ENCODE results near the gene ZMIZ1.

ZMIZ1 gene

DNA sequence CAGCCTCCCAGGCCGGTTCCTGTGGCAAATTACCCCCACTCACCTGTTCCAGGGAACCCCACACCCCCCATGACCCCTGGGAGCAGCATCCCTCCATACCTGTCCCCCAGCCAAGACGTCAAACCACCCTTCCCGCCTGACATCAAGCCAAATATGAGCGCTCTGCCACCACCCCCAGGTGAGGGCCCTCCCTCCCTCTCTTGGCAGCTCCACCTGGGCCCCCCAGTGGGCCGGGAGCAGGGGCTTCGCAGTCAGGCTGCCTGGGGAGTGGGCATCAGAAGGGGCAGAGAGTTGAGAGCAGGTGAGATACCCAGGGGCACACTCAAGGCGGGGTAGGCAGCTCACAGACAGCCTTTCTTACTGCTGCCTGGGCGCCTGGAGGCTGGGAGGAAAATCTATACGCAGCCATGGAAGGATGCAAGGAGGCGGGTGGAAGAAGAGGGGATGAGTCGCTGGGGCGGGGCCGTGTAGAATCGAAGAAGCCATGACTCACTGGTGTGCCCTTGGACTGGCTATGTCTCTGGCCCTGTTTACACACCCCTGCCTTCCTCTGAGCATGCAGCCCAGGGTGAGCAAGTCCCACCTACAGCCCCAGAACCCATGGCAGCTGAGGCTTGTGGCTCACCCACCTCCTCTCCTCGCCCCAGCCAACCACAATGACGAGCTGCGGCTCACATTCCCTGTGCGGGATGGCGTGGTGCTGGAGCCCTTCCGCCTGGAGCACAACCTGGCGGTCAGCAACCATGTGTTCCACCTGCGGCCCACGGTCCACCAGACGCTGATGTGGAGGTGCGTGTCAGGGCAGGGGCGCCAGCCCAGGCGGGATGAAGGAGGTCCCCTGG lies 229.9 kb downstream of the ZMIZ1 start:
- DNase-seq, result peak; percentile 93

GRCh38 chr10:79299397-79300241 lies 230.9 kb downstream of the ZMIZ1 start:
- DNase-seq, result peak; percentile 57

DNA sequence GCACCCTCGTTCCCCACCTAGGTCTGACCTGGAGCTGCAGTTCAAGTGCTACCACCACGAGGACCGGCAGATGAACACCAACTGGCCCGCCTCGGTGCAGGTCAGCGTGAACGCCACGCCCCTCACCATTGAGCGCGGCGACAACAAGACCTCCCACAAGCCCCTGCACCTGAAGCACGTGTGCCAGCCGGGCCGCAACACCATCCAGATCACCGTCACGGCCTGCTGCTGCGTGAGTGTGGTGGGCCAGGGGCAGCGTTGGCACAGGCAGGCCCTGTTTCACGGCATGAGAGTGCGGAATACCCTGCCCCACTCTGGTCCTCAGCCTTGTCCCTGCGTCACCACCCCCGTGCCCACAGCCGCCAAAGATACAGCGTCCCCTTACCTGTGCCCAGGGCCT lies 231.9 kb downstream of the ZMIZ1 start:
- no peak for DNase-seq

DNA sequence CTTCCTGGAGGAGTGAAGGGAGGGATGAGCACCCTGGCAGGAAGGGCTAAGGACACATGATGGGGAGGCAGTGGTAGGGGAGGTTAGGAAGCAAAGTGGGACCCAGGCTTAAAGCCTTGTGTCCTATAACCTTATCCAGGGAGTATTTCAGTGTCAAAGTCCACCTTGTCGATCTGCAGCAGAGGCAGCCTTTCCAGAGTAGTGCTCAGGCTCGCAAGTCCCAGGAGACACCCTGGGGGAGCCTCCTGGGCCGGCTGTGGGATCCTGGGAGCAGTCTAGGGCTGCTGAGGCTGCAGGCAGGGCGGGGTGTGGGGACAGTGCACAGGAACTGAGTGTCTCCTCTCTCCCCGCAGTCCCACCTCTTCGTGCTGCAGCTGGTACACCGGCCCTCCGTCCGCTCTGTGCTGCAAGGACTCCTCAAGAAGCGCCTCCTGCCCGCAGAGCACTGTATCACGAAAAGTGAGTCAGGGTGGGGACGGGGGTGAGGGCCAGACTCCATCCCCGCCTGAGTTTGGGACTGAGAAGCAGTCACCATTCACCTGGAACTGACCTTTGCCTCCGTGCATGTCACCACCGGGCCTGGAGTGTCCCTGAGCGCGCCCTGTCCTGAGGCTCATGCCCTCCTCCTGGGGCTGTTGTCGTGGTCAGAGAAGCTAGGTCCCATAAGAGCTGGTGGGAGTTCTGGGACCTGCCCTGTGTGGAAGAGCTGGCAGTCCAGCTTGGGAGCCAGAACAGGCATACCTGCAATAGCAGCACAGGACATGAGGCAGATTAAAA lies 233.2 kb downstream of the ZMIZ1 start:
- no peak for DNase-seq

GRCh38 chr10:79303631-79304478 lies 235.1 kb downstream of the ZMIZ1 start:
- no peak for DNase-seq

DNA sequence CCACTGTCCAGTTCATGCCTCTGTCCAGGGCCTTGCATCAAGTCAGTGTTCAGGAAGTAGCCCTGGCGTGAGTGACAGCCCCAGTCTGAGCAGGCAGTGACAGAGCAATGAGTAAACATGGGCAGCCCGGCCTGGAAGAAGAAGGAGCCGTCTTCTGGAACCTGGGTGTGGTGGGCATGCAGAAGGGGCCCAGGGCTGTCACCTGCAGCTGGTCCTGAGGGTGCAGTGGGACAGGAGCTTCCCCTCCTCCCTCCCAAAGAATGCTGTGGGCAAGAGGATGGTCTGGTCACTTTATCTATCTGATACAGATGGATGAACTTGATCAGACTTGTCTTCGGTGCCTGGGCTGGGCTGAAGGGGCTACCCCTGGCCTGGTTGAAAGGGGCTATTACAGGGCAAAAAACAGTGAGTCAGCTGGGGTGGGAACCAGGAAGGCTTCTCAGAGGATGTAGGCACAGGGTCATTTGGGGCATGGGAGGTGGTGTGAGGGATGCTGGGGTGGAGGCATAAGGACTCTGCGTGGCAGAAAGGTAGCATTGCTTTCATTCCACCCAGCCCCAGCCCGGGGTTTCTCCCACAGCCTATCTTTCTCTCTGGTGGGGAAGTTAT lies 235.8 kb downstream of the ZMIZ1 start:
- DNase-seq, result no peak

DNA sequence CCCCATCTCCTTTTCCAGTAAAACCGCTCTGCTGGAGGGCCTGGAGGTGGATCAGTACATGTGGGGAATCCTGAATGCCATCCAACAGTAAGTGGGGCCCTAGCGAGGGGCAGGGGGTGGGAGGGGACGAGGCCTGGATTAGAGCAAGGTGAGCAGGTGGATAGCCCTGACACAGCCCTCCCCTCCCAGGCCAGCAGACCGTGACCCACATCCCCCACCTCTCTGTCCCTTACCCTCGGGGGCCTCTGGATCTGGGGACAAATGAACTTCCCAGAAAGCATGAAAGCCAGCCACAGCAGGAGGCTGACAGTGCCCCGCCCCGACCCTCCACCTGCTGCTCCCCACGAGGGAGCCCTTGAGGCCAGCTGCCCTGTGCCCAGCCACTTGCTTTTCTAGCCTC lies 236.7 kb downstream of the ZMIZ1 start:
- DNase-seq, result no peak

- no peak for DNase-seq
Measured at GRCh38 chr10:79305988-79306387, 237.2 kb downstream of the ZMIZ1 start.

DNA sequence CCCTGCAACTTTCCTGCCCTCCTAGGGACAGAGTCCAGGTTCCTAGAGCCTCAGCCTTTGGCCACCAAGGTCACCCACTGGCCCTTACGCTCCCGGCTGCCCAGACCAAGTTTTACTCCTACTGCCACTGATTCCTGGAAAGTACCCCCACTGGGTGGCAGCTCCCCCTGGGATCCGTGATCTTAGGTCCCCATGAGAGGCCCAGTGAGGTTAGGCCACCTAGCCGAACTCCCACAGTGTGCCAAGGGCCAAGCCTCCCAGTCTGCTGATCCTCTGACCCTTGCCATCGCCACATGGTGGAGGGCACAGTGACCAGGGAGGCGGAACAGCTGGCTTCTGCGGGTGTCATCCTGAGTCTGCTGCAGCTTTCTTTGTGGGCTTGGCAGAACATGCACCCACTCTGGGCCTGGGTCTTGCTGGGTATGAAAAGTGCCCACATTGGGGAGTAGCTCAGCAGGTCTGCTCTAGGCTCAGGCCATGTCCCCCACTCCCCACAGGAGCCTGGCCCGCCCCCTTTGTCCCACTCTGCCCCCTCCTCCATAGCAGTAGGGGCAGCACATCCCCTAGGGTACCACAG lies 238.0 kb downstream of the ZMIZ1 start:
- no peak for DNase-seq

- no peak for DNase-seq
Measured at GRCh38 chr10:79308016-79308415, 239.2 kb downstream of the ZMIZ1 start.

GRCh38 chr10:79308969-79309665 lies 240.4 kb downstream of the ZMIZ1 start:
- no peak for DNase-seq

GRCh38 chr10:79310200-79310865 lies 241.6 kb downstream of the ZMIZ1 start:
- DNase-seq, result no peak

DNA sequence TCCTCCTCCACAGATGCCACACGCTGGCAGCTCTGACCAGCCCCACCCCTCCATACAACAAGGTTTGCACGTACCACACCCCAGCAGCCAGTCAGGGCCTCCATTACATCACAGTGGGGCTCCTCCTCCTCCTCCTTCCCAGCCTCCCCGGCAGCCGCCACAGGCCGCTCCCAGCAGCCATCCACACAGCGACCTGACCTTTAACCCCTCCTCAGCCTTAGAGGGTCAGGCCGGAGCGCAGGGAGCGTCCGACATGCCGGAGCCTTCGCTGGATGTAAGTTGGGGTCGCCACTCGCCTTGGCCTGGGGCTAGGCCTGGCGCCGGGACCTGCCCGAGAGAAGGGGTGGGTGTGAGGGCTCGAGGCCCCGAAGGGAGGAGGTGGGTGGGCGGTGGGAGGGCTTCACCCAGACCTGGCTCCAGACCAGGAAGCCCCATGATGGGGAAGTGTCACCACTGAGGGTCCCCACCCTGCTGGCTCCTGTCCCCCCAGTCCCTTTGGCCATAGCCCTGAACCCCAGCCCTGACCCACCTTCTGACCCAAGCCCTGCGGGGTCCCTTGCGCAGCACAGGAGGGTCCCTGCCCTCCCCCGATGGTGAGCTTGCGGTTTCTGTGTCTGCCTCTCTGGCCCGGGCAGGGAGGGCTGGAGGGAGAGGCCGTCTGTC lies 242.3 kb downstream of the ZMIZ1 start:
- DNase-seq, result no peak

DNA sequence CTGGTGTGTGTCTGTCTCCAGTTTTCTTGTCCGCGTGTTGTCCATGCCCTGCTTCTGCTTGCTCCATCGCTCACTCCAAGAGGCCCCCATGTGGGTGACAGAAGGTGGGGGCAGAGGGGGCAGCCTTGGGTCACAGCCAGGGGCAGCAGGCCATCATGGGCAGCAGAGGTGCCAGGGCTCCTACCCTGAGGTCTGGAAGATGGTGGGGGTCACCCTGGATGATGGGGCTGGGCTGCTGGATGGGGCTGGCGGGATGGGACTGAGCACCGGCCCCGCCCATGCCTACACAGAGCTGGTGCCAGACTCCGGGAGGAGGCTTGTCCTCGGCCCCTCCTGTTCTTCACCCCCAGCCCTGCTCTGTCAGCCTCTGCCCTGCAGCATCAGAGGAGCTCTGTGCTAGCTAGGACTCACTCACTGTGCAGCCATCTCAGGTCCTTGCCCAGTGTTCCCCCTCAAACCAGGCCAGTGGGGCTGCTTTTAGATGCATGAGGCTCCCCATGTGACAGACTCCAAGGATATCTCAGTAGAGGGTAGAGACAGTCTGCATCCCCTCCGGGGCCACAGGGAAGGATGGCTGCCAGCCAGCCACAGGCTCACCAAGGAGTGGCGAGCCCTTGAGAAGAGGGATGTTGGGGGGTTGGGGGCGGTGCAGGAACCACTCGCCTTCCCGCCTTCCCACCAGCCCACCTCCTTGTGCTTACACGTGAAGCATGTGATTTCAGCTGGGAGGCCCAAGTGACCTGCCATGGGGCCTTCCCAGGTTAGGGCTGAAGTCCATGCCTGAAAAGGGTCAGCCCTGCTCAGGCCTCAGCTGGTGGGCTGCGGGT lies 243.0 kb downstream of the ZMIZ1 start:
- DNase-seq, result no peak

- DNase-seq, result no peak
Measured at GRCh38 chr10:79312601-79313187, 243.9 kb downstream of the ZMIZ1 start.

DNA sequence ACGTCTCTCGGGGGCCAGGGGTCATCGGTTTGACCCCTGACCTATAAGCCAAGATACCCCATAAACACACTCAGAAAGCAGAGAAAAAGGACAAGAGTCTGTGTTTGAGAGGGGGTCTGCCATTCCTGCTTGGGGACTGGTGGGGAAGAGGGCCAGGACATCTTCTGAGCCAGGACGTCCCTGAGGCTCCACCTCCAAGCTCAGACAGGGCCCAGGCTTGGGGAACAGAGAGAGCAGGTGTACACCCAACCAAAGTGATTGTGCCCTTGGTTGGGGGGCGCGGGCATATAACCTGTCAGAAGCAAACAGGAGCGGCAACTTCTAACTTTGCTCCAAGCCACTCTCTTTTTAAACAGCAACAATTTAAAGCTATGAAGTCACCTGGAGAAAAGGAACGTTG lies 244.6 kb downstream of the ZMIZ1 start:
- DNase-seq, result no peak

- DNase-seq, result no peak
Measured at GRCh38 chr10:79313911-79314439, 245.2 kb downstream of the ZMIZ1 start.
